ENCODE results near the gene MAP1LC3B. TPM values are rescaled to one million over a fixed set of nuclear protein-coding genes. Genes with fewer than 3 reads are reported as not detected.
"Not testable (repeated sequence)": the region's sequence is repeated elsewhere in the genome, so short reads cannot be mapped to it uniquely, and the experiment has no call there.

Gene MAP1LC3B
- total and polyA plus RNA-seq, 8 donors, result 47.7 to 75.9 (median 52.5) TPM

- no peak for TF ChIP-seq CTCF (IDR thresholded peaks at IDR 0.05)
- Histone ChIP-seq H3K36me3 (no peaks in the 10 kb centered on the region), H3K27ac (peak overlapping the region; percentile 93 to 94), H3K27me3 (no peaks in the 10 kb centered on the region), H3K4me1 (peaks cover 5 to 46% of the 10 kb centered on the region in 2 donors), H3K4me3 (peak overlapping the region in 1 of 2 donors; percentile 27), H3K9me3 (no peaks in the 10 kb centered on the region)
- intact Hi-C loops (cut with DNase I), result no loop called here
- ATAC-seq (peak; percentile 66), DNase-seq (peak; percentile 83 to 98 (median 95))
Observed at GRCh38 chr16:87387942-87388817, 4.0 kb upstream of the MAP1LC3B start.

GRCh38 chr16:87388818-87389134 is 3.4 kb upstream of the MAP1LC3B start:
- H3K27ac ChIP-seq, result peak overlapping the region; percentile 93 to 94
- no peaks in the 10 kb centered on the region for H3K27me3 ChIP-seq
- H3K36me3 ChIP-seq, result no peaks in the 10 kb centered on the region
- no peaks in the 10 kb centered on the region for H3K9me3 ChIP-seq
- ATAC-seq (no peak), DNase-seq (no peak)
- H3K4me1 ChIP-seq, result peaks cover 8 to 52% of the 10 kb centered on the region in 2 donors
- TF ChIP-seq CTCF (IDR thresholded peaks at IDR 0.05), result no peak
- H3K4me3 ChIP-seq, result peak overlapping the region in 1 of 2 donors; percentile 27
- intact Hi-C loops (cut with DNase I), result no loop called here

GRCh38 chr16:87389245-87389644 is 2.9 kb upstream of the MAP1LC3B start:
- DNase-seq, result no peak
- Histone ChIP-seq H3K4me3 (no peak overlapping the region), H3K36me3 (no peaks in the 10 kb centered on the region), H3K27ac (peak overlapping the region; percentile 93 to 94), H3K4me1 (peaks cover 12 to 56% of the 10 kb centered on the region in 2 donors), H3K9me3 (no peaks in the 10 kb centered on the region), H3K27me3 (no peaks in the 10 kb centered on the region)
- no peak for TF ChIP-seq CTCF (IDR thresholded peaks at IDR 0.05)
- intact Hi-C loops (cut with DNase I), result no loop called here
- no peak for ATAC-seq

GRCh38 chr16:87389914-87390313 is 2.2 kb upstream of the MAP1LC3B start:
- H3K4me1 ChIP-seq, result peaks cover 17 to 56% of the 10 kb centered on the region in 2 donors
- ATAC-seq; H3K27ac ChIP-seq; H3K36me3 ChIP-seq; H3K9me3 ChIP-seq; H3K27me3 ChIP-seq; H3K4me3 ChIP-seq; intact Hi-C loops (cut with DNase I): not testable (repeated sequence)
- peak in 1 of 4 donors; percentile 35 for DNase-seq

- intact Hi-C loops (cut with DNase I), result no loop called here
- ATAC-seq (no peak), DNase-seq (peak in 1 of 4 donors; percentile 71)
- no peaks in the 10 kb centered on the region for H3K9me3 ChIP-seq
- TF ChIP-seq CTCF (IDR thresholded peaks at IDR 0.05), result no peak
- H3K4me3 ChIP-seq, result peak overlapping the region in 1 of 2 donors; percentile 86
- H3K4me1 ChIP-seq, result peaks cover 17 to 63% of the 10 kb centered on the region in 2 donors
- no peaks in the 10 kb centered on the region for H3K27me3 ChIP-seq
- H3K27ac ChIP-seq, result peak overlapping the region; percentile 94 to 99
- H3K36me3 ChIP-seq, result no peaks in the 10 kb centered on the region
Observed at GRCh38 chr16:87390641-87391323, 1.4 kb upstream of the MAP1LC3B start.
